Measurements from ENCODE around the gene IRF4.

DNA sequence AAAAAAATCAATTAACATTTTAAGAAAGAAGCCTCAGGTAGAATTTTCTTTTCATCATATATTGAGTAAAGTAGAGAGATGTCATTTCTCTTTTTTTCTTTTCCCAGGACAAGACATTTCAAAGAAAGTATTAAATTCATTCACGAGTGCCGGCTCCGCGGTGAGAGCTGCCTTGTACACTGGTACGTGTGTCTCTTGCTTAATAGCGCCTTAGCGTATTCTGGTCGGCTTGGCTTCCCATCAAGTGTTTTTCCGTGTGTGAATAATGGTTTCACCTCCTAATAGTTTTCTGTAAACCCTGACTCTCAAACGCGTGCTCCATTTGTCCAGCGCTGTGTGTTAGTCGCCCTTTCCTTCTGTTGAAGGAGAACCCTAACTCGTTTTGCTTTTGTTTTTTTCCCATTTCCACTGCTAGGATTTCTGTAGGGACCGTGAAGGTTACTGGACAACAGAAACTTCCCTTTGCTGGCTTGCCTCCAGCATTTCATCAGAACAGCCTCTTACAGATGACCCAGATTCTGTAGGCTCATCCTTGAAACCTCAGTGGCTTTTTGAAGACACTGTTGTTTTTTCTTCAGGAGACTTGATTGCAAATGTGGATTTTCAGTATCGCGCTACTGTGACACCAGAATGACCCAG, 45.7 kb upstream of the IRF4 start:
- TF ChIP-seq, protein P1, sequence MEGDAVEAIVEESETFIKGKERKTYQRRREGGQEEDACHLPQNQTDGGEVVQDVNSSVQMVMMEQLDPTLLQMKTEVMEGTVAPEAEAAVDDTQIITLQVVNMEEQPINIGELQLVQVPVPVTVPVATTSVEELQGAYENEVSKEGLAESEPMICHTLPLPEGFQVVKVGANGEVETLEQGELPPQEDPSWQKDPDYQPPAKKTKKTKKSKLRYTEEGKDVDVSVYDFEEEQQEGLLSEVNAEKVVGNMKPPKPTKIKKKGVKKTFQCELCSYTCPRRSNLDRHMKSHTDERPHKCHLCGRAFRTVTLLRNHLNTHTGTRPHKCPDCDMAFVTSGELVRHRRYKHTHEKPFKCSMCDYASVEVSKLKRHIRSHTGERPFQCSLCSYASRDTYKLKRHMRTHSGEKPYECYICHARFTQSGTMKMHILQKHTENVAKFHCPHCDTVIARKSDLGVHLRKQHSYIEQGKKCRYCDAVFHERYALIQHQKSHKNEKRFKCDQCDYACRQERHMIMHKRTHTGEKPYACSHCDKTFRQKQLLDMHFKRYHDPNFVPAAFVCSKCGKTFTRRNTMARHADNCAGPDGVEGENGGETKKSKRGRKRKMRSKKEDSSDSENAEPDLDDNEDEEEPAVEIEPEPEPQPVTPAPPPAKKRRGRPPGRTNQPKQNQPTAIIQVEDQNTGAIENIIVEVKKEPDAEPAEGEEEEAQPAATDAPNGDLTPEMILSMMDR (IDR thresholded peaks at IDR 0.05) = no peak
- no peak for TF ChIP-seq POLR2A (IDR thresholded peaks at IDR 0.05)
